HG02798 (cell line): Measurements from ENCODE around the gene LSM10.

ENCODE experiments used
- ATAC-seq: cut with Tn5 transposase; IDR thresholded peaks from one replicate; pipeline ENCODE4 v1.9.1; 2021; ENCODE audit warnings: mild to moderate bottlenecking; ENCODE audit not compliant: unreplicated experiment, poor library complexity

LSM10 gene

DNA sequence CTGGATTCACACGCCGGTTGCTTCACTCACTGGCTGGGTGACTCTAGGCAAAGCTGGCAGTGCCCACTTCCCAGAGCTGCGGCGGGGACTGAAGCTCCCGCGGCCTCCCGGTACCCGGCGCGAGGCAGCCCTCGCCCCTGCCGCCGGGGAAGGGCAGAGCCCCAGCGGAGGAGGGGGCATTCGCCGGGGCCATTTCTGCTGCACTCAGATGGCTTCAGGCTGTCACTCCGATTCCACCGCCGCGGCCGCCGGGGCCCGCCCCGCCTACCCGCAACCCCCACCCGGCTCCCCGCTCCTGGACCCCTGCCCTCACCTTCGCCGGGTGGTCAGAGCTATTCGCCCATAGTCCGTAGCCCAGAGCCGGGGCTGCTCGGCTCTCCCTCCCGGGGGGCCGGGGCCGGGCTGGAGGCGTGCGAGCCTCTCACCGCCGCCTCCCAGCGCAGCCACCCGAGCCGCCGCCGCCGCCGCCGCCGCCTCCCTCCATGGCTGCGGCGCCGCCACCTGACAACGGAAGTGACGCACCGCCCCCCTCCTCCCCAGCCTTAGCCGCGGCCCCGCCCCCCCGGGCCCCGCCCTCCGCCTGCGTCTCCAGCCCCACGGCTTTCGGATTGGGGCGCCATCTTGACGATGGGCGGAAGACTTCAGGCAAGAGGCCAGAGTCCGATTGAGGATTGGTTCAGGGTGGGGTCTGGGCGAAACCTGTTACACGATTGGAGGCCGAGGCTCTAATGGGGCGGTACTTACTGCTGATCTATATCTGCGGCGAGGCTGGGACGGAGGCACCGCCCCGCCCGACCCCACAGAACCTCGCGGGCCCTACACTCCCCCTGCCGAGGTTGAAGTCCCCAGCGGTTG, 12.1 kb downstream of the LSM10 start, which contains the start of gene STK40:
Gene STK40, minus strand, starts transcription at position 515 of the 855 bp plus-strand sequence. CDS start 24,592 bp downstream, outside the sequence.
- peak; percentile 89 for ATAC-seq

GRCh38 chr1:36384542-36385409, 12.9 kb downstream of the LSM10 start:
- ATAC-seq = no peak

- ATAC-seq = no peak
Measured at GRCh38 chr1:36383240-36383639, 14.5 kb downstream of the LSM10 start.

GRCh38 chr1:36382669-36383068, 15.0 kb downstream of the LSM10 start:
- ATAC-seq = no peak

- no peak for ATAC-seq
Measured at GRCh38 chr1:36382231-36382630, 15.5 kb downstream of the LSM10 start.

DNA sequence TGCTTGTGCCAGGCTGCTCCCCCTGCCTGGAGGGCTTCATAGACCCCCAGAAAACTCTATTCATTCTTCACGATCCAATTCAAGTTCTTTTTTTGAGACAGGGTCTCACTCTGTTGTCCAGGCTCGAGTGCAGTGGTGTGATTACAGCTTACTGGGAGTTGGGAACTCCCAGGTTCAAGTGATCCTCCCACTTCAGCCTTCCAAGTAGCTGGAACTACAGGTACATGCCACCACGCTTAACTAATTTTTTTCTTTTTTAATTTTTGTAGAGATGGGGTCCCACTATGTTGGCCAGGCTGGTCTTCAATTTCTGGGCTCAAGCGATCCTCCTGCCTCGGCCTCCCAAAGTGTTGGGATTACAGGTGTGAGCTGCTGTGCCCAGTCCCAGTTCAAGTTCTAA, 16.3 kb downstream of the LSM10 start:
- ATAC-seq = no peak

DNA sequence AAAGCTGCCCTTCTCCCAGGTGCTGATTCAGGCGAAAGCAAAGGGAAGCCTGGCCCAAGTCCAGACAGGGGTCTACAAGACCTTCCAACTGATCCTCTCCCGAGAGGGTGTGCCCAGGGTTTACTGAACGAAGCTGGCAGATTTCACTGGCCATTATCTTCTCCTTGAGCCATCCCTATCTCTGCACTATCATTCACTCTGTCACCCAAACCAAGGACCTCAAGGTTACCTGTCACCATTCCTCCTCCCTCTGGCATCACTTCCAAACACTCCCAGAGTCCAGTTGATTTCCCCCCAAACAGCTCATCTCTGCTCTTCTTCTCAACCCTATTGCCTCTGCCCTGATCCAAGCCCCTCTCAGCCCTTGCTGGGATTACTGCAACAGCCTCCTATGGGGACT, 16.9 kb downstream of the LSM10 start:
- ATAC-seq = no peak

DNA sequence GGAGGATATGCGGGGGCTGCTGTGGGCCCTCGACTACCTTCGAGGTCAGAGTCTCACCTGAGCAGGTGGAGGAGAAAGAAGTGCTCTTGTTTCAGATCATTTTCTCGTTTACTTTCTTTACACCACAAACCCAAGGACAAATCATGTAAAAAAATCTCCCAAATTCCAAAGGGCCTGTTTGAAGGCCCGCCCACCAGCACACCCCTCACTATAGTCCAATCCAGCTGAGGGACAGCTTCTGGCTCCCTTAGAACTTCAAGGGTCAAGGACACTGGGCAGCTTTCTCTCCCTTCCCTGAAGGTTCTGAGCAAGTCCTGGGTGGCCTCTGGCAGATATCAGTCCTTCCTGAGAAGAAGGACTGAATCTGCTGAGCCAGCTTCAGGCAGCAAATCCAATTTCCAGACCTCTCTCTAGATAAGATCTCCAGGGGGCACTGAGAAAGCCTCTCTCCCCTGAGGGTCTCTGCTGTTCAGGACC, 17.5 kb downstream of the LSM10 start:
- no peak for ATAC-seq

GRCh38 chr1:36377791-36378492, 19.8 kb downstream of the LSM10 start:
- ATAC-seq = no peak

DNA sequence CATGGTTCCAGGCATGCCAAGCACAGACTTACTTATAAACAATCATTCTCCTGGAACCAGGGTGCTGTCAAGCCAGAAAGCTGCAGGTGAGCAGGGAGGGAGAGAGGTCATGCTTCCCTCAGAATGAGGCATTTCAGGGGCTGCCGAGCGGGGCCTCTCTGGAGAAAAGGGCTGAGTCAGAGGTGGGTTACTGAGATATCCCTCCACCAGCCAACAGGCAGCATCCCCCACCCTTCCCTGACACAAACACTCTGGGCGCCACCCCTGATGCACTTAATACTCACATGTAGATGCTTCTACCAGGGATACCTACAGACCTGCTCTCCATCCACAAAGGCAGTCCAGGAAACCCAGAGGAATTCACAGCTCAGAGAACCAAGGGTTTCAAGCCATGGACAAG, 25.1 kb downstream of the LSM10 start:
- ATAC-seq = no peak

- ATAC-seq = no peak
Measured at GRCh38 chr1:36369061-36369861, 28.4 kb downstream of the LSM10 start.

DNA sequence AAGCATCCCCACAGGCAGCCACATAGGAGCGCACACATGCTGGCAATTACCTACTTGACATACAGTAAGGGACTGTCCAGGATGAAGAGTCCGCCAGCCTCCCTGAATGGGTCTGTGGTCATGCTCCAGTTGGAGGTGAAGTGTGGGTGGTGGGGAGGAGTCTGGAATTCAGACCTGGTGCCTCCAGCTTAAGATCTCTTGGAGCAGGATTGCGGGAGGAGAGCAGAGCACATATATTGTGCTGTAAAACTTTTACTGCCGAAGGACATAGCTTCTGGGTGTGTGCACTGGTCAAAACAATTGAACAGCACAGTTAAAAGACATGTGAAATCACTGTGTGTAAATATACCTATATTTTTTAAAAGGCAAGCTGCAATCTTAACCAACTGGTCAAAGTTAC, 29.9 kb downstream of the LSM10 start:
- ATAC-seq = no peak

- ATAC-seq = no peak
Measured at GRCh38 chr1:36367066-36367465, 30.6 kb downstream of the LSM10 start.

- ATAC-seq = no peak
Measured at GRCh38 chr1:36366091-36366661, 31.5 kb downstream of the LSM10 start.

DNA sequence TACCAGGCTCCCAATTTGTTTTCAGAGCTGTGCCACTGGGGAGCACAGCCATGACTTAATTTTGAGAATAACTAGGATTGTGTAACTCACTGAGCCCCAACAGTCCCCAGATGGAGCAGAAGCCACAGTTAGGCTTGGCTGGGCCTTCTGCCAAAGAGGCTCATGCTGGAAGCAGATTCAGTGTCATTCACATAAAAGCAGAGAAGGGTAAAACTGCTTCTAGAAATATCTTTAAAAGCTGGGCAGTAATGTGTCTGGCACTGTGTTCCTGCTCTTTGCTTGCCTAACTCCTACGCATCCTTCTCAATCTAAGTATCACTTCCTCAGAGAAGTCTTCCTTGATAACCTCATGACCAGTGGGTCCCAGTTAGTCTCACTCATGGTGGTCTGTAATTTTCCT, 32.3 kb downstream of the LSM10 start:
- no peak for ATAC-seq

GRCh38 chr1:36359911-36360550, 37.7 kb downstream of the LSM10 start:
- ATAC-seq = no peak

GRCh38 chr1:36359383-36359782, 38.3 kb downstream of the LSM10 start:
- ATAC-seq = no peak

DNA sequence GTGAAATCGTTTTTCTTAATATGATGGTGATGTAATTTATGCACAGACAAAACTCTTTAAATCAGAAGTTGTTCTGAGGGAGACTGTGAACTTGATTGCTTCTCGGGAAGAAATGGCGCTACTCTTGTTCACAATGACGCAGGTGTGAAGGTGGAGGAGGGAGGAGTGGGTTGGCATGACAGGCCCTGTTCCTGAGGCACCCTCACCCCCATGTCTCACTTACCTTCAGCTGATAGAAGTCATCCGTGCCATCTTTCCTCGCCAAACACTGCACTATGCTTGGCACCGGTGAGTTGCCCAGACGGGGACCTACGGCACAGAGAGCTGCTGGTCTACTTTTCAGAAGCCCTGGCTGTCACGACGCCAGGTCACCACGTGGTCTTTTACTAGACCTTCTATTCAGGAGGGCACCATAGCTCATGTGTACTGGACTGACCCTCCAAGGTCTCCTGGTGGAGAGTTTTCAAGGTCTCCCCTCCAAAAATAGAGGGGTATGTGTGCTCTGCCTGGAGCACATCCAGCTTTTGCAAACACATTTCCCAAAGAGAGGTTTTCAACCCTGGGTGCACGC, 39.1 kb downstream of the LSM10 start:
- ATAC-seq = no peak

GRCh38 chr1:36355811-36356210, 41.9 kb downstream of the LSM10 start:
- no peak for ATAC-seq
